ENCODE measurements around the gene PSMB7.

PSMB7 gene

GRCh38 chr9:124381170-124381945 lies 33.9 kb downstream of the PSMB7 start:
- peaks cover 3% of the 10 kb centered on the region for H3K27me3 Mint-ChIP-seq (ENCODE audit: low read depth, poor library complexity)
- no peak overlapping the region for H3K4me3 Mint-ChIP-seq
- no peak overlapping the region for H3K27ac Mint-ChIP-seq
- peaks cover 36% of the 10 kb centered on the region for H3K36me3 Mint-ChIP-seq (ENCODE audit: low read depth)
- no peak for TF ChIP-seq CTCF (IDR thresholded peaks at IDR 0.05)
- H3K4me1 Mint-ChIP-seq = peaks cover 8% of the 10 kb centered on the region
- DNase-seq = no peak
- H3K9me3 Mint-ChIP-seq = no peaks in the 10 kb centered on the region

- Mint-ChIP-seq H3K9me3 (peaks cover 17% of the 10 kb centered on the region), H3K36me3 (ENCODE audit: low read depth) (peaks cover 50% of the 10 kb centered on the region)
Observed at GRCh38 chr9:124377551-124378406, 37.5 kb downstream of the PSMB7 start.

GRCh38 chr9:124376329-124376728 lies 38.9 kb downstream of the PSMB7 start:
- no peak for DNase-seq
- Mint-ChIP-seq H3K36me3 (ENCODE audit: low read depth) (peaks cover 46% of the 10 kb centered on the region), H3K4me3 (no peak overlapping the region), H3K27me3 (ENCODE audit: low read depth, poor library complexity) (peaks cover 3% of the 10 kb centered on the region), H3K9me3 (peaks cover 17% of the 10 kb centered on the region), H3K27ac (peak overlapping the region; percentile 27), H3K4me1 (peaks cover 6% of the 10 kb centered on the region)
- no peak for TF ChIP-seq CTCF (IDR thresholded peaks at IDR 0.05)

More at GRCh38 chr9:124377551-124378406, 37.5 kb downstream of the PSMB7 start:
- Mint-ChIP-seq H3K4me1 (no peaks in the 10 kb centered on the region), H3K27me3 (ENCODE audit: low read depth, poor library complexity) (peaks cover 3% of the 10 kb centered on the region), H3K27ac (no peak overlapping the region), H3K4me3 (no peak overlapping the region)
- no peak for TF ChIP-seq CTCF (IDR thresholded peaks at IDR 0.05)
- DNase-seq = no peak

GRCh38 chr9:124375726-124376125 lies 39.5 kb downstream of the PSMB7 start:
- peaks cover 17% of the 10 kb centered on the region for H3K9me3 Mint-ChIP-seq
- H3K36me3 Mint-ChIP-seq (ENCODE audit: low read depth) = peaks cover 46% of the 10 kb centered on the region
- no peak for DNase-seq
- H3K4me1 Mint-ChIP-seq = peaks cover 12% of the 10 kb centered on the region
- no peak overlapping the region for H3K4me3 Mint-ChIP-seq
- H3K27ac Mint-ChIP-seq = peak overlapping the region; percentile 3
- peaks cover 3% of the 10 kb centered on the region for H3K27me3 Mint-ChIP-seq (ENCODE audit: low read depth, poor library complexity)
- no peak for TF ChIP-seq CTCF (IDR thresholded peaks at IDR 0.05)

GRCh38 chr9:124373851-124374250 lies 41.4 kb downstream of the PSMB7 start:
- TF ChIP-seq CTCF (IDR thresholded peaks at IDR 0.05) = no peak
- peaks cover 30% of the 10 kb centered on the region for H3K4me1 Mint-ChIP-seq
- no peak overlapping the region for H3K4me3 Mint-ChIP-seq
- H3K27ac Mint-ChIP-seq = no peak overlapping the region
- no peak for DNase-seq
- H3K9me3 Mint-ChIP-seq = peaks cover 17% of the 10 kb centered on the region
- H3K36me3 Mint-ChIP-seq (ENCODE audit: low read depth) = peaks cover 38% of the 10 kb centered on the region
- no peaks in the 10 kb centered on the region for H3K27me3 Mint-ChIP-seq (ENCODE audit: low read depth, poor library complexity)

Measured in nephron progenitor cell (in vitro differentiated cells).